ENCODE data around the gene FLNC.

FLNC gene

GRCh38 chr7:128833946-128834325 lies 3.7 kb downstream of the FLNC start:
- no peak for DNase-seq

DNA sequence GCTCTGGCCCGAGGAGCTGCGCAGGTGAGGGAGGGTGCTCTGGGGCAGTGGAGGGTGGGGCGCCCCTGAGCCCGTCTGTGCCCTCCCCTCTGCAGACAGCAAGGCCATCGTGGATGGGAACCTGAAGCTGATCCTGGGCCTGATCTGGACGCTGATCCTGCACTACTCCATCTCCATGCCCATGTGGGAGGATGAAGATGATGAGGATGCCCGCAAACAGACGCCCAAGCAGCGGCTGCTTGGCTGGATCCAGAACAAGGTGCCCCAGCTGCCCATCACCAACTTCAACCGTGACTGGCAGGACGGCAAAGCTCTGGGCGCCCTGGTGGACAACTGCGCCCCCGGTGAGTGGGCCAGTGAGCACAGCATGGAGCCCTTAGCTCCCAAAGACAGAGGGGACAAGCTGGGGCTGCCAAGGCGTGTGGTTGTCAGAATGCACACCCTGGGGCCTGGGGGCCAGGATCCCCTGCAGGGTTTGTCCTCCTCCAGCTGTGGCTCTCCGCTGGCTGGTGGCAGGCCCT lies 5.1 kb downstream of the FLNC start:
- DNase-seq: no peak

DNA sequence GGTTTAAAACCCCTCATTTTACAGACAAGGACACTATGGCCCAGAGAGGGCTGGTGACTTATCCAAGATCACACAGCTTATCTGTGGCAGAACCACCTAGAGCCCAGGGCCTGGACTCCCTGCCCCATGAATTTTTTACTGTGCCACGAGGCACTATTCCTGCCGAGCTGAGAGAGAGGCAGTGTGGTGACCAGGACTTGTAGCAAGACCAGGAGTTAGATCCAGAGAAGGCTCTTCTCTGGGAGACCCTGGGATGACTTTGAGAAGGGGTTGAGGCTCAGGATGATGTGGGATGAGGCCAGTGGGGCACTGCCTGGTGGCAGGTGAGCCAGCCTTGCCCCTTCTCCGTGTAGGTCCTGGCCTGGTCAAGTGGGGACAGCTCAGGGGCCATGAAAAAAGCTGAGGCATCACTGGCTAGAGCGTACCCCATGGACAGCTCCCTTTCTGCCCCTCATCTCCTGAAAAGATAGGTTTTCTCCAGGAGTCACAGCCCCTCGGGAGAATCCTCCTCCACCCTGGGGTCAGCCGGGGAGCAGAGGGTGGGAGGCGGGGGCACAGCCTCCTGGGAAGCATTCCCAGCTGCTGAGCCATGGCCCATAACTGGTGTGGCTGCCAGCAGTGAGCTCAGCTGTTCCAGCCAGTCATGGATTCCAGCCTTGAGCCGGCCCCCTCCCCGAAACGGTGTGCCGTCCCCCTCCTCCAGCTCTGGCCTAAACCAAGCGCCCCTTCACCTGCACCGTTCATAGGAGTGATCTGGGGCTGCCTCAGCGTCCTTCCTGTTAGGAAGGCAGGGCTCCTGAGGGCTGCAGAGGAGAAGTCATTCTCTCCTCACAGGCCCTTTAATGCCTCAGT lies 5.8 kb downstream of the FLNC start:
- peak; percentile 68 for DNase-seq

DNA sequence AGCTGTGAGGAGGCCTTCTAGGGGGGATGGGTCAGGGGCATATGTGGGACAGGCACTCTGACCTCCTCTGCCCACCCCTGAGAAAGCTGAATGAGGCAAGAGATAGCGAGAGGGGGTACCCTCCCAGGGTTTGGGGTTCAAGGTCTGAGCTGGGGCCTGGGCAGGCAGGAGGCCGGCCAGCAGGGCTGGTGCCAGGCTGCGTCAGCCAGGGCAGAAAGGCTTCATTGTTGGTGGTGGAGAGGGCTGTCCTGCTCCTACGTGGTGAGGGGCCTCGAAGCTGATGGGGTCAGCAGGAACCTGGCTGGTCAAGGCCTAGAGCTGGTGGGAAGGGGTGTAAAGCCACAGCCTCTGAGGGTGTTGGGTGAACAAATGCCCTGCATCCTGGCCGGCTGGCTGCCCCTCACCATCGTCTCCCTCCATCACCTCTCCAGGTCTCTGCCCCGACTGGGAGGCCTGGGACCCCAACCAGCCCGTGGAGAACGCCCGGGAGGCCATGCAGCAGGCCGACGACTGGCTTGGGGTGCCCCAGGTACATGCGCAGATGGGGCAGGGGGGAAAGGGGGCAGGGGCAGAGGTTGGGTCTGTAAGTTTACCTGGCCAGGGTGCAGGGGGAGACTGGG lies 6.6 kb downstream of the FLNC start:
- no peak for DNase-seq

- no peak for DNase-seq
These were observed 7.3 kb downstream of the FLNC start for GRCh38 chr7:128837521-128837921.

DNA sequence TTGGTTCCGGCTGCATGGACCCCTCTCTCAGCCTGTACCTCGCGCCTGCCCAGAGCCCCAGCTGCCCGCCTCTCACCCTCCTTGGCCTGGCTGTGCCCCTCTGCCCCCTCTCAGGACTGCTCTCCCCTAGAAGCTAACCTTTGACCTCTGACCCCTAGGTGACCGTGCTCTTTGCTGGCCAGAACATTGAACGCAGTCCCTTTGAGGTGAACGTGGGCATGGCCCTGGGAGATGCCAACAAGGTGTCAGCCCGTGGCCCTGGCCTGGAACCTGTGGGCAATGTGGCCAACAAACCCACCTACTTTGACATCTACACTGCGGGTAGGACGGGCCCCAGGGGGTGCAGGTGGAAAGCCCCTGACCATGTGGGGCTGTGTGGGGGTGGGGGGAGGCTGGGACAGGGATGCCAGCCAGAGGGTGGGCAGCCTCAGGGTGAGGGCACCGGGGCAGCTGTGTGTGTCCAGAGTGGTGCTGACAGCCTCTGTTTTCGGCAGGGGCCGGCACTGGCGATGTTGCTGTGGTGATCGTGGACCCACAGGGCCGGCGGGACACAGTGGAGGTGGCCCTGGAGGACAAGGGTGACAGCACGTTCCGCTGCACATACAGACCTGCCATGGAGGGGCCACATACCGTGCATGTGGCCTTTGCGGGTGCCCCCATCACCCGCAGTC lies 8.0 kb downstream of the FLNC start:
- no peak for DNase-seq

DNA sequence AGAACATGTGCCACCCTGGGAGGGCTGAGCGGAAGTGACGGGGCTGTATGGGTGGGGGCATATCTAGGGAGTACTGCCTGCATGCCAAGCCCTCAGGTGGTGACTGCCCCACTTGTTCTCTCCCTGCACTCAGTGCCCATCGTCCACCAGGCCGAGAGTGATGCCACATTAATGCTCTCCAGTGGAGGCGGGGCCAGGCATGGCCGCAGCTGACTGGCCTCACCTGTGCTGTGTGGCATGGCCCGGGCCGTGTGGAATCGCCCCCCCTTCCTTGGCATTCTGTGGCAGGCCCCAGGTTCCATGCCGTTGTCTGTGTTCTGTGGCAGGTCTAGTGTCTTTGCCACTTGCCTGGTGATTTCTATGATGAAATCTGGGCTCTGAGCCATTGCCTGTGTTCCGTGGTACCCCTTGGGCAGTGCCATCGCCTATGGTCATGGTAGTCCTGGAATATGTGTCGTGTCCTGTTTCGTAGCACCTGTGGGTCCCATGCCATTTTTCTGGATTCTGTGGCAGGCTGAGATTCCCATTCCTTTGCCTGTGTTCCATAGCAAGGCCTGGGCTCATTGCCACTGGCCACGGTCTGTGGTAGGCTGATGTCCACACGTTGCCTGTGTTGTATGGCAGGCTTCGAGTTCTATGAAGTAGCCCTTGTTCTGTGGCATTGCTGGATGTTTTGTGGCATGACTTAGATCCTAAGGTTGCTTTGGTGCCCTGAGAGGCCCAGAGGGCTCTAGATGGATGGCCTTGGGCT lies 8.9 kb downstream of the FLNC start:
- no peak for DNase-seq

DNA sequence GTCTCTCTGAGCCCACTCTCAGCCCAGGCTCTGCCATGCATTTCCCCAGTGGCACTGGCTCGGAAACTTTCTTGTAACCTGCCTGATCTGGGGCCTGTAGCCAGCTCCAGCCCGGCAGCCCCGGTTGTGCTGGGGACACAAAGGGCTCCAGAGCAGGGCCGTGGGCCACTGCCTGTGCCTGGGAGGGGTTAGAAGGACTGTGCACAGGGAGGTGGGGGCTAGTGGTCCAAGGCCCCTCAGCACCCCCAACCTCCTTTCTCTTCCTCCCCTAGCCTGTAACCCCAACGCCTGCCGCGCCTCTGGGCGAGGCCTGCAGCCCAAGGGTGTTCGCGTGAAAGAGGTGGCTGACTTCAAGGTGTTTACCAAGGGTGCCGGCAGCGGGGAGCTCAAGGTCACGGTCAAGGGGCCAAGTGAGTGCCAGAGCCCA lies 9.6 kb downstream of the FLNC start:
- DNase-seq: no peak

DNA sequence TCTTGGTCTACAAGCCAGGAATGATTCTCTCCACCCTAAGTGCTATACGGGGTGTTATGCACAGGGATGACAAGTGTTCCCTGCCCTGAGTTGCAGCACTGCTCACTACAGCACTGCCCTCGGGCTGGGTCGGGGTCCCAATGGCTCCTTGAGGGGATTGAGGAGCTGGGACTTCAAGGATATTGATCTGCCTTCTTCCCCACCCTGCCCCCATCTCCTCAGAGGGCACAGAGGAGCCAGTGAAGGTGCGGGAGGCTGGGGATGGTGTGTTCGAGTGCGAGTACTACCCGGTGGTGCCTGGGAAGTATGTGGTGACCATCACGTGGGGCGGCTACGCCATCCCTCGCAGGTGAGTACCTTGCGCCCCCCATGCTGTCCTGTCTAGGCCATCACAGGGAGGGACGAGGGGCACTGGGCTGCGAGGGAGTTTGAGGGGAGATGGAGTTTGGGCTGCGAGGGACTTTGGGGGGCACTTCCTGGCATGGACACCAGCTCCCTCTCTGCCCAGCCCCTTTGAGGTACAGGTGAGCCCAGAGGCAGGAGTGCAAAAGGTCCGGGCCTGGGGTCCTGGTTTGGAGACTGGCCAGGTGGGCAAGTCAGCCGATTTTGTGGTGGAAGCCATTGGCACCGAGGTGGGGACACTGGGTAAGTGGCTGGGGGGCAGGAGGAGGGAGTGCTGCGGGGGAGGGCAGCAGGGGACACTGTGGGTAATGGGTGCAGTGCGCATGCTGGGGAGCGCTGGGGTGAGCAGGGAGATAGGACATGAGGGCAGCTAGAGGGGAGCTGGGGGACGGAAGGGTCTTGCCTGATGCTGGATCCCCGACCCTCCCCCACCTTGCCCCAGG lies 10.3 kb downstream of the FLNC start:
- no peak for DNase-seq

GRCh38 chr7:128841171-128841690 lies 11.0 kb downstream of the FLNC start:
- DNase-seq: no peak

DNA sequence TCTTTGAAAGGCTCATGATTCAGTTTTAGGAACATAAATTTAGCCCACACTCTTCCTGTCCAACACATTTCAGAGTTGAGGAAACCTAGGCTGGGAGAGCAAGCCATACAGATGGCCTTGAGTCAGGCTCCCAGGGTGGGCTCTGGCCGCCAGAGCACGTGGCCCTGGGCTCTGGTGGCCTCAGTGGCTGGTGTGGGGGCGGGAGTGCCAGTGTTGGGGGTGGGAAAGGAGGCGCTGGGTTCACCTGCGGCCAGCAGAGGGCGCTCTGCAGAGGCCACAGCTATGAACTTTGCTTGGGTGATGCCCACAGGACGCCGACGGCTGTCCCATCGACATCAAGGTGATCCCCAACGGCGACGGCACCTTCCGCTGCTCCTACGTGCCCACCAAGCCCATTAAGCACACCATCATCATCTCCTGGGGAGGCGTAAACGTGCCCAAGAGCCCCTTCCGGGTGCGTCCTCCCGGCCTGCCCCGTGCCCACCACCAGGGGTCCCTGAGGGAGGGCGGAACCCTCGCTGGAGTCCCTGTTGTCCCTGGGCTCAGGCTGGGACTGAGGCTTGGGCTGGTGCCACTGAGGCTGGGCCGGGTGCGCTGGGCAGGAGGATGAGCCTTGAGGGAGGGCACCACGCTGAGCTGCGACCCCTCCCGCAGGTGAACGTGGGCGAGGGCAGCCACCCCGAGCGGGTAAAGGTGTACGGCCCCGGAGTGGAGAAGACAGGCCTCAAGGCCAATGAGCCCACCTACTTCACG lies 11.9 kb downstream of the FLNC start:
- peak; percentile 61 for DNase-seq

DNA sequence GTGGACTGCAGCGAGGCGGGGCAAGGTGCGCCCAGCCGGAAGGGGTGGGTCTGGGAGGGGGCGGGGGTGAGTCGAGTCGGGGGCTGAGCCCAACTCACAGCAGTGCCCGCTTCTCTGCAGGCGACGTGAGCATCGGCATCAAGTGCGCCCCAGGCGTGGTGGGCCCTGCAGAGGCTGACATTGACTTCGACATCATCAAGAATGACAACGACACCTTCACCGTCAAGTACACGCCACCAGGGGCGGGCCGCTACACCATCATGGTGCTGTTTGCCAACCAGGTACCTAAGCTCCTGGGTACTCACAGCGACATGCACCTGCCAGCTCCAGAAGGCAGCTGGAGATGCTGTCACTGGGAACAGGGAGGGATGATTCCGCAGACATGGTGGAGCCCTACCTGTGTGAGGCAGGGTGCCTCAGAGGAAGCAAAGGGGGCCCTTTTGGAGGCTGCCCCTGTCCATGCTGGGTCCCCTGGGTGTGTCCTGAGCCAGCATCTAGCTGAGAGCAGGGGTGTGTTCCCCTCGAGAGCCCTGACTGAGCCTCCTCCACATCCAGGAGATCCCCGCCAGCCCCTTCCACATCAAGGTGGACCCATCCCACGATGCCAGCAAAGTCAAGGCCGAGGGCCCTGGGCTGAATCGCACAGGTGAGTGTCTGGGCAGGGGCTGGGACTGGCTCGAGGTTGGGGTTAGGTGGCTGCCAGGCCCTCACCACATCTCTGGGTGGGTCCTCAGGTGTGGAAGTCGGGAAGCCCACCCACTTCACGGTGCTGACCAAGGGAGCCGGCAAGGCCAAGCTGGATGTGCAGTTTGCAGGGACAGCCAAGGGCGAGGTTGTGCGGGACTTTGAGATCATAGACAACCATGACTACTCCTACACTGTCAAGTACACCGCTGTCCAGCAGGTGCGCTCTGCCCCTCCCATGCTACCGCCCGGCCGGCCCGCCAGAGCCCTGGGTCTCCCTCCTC lies 12.8 kb downstream of the FLNC start:
- DNase-seq: no peak

GRCh38 chr7:128843938-128844621 lies 13.9 kb downstream of the FLNC start:
- no peak for DNase-seq

GRCh38 chr7:128844777-128845311 lies 14.6 kb downstream of the FLNC start:
- no peak for DNase-seq

GRCh38 chr7:128845475-128845874 lies 15.3 kb downstream of the FLNC start:
- no peak for DNase-seq

DNA sequence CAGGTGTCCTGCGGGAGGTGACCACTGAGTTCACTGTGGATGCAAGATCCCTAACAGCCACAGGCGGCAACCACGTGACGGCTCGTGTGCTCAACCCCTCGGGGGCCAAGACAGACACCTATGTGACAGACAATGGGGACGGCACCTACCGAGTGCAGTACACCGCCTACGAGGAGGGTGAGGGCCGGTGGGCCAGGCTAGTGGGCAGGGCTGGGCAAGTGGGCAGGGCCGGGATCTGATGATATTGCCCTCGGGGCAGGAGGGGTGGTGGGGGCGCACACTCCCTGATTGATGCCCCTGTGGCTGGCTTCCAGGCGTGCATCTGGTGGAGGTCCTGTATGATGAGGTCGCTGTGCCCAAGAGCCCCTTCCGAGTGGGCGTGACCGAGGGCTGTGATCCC lies 15.8 kb downstream of the FLNC start:
- DNase-seq: no peak

GRCh38 chr7:128846781-128847444 lies 16.7 kb downstream of the FLNC start:
- no peak for DNase-seq

DNA sequence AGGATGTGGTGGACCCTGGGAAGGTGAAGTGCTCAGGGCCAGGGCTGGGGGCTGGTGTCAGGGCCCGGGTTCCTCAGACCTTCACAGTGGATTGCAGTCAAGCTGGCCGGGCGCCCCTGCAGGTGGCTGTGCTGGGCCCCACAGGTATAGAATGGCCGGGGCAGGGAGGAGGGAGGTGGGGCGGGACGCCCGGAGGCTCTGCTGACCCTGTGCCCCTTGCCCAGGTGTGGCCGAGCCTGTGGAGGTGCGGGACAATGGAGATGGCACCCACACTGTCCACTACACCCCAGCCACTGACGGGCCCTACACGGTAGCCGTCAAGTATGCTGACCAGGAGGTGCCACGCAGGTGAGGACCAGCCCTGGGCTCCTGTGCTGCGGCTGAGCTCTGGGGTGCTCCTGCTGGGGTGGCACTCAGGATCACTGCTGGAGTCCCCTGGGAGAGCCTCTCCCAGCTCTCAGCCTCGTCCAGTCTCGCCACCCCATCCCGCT lies 17.6 kb downstream of the FLNC start:
- DNase-seq: no peak
